HepG2 (cell line): ENCODE results near the gene CFTR. TPM values are rescaled to one million over a fixed set of nuclear protein-coding genes. Genes with fewer than 3 reads are reported as not detected.
"Not testable (repeated sequence)": the region's sequence is repeated elsewhere in the genome, so short reads cannot be mapped to it uniquely, and the experiment has no call there.

Experiments
- ATAC-seq: fragments of 200-7000 bp; cut with Tn5 transposase; 3 replicates; pipeline ENCODE4 v1.9.1; 2020; ENCODE audit warnings: mild to moderate bottlenecking, moderate library complexity
- BruUV-seq: library from RNA; stranded (reverse); fragments of 400-500 nt; replicated peaks from 2 replicates; lab custom pipeline; 2021; lab: Mats Ljungman, UMichigan
- CTCF ChIA-PET: fragments of 300-600 bp; formaldehyde crosslinking; extraction: SDS; loops from one replicate; lab custom pipeline; 2021; ENCODE audit warnings: low total read pairs, inconsistent platforms, low intra/inter-chr PET ratio; lab: Yijun Ruan, JAX
- POLR2A ChIA-PET: fragments of 350-600 bp; sonication (Branson Sonifier 250); formaldehyde crosslinking; loops from one replicate; lab custom pipeline; 2020; ENCODE audit warnings: antibody characterized with exemption, inconsistent platforms; lab: Yijun Ruan, JAX
- DNase-seq: peaks from one replicate; pipeline ENCODE4 v3.0.0-alpha.2; 2015; ENCODE audit warnings: low spot score
- FAIRE-seq: peaks from 3 replicates; lab custom pipeline; 2011; peaks lifted over from hg19 to GRCh38; lab: Jason Lieb, UNC
- H2AFZ ChIP-seq: one replicate; pipeline ENCODE4 v1.6.1; 2011; ENCODE audit warnings: low read length, inconsistent platforms
- H3K27ac ChIP-seq: fragments of 300-600 bp; 3 replicates; pipeline ENCODE4 v1.8.0; 2011; ENCODE audit warnings: mixed run types, mild to moderate bottlenecking, mixed read lengths, low read length, inconsistent platforms; ENCODE audit not compliant: insufficient read depth; ENCODE audit errors: extremely low read length
- H3K27me3 ChIP-seq, 2 experiments: fragments of 200-600 bp in 1 of 2; 2 replicates in 1 of 2; 3 replicates in 1 of 2; pipeline versions ENCODE4 v1.6.0 to v1.8.0; 2011; ENCODE audit warnings: low read length in 2 of 2, mild to moderate bottlenecking in 2 of 2, moderate library complexity in 2 of 2, inconsistent platforms in 1 of 2; ENCODE audit not compliant: insufficient read depth in 2 of 2, control insufficient read depth in 1 of 2
- H3K36me3 ChIP-seq, 2 experiments: fragments of 200-600 bp in 1 of 2; replicated peaks in 1 of 2; 2 replicates in 1 of 2; 3 replicates in 1 of 2; pipeline versions ENCODE4 v1.5.1 to v1.8.0; 2011; ENCODE audit warnings: low read length in 2 of 2, inconsistent platforms in 1 of 2; ENCODE audit not compliant: insufficient read depth in 2 of 2, control insufficient read depth in 1 of 2
- H3K4me1 ChIP-seq: 2 replicates; pipeline ENCODE4 v1.5.1; 2012; ENCODE audit warnings: low read length, inconsistent platforms; ENCODE audit not compliant: insufficient read depth
- H3K4me2 ChIP-seq: 2 replicates; pipeline ENCODE4 v1.6.0; 2011; ENCODE audit warnings: low read depth, low read length, inconsistent platforms
- H3K4me3 ChIP-seq, 3 experiments: fragments of 200-600 bp in 1 of 3; sonication (generic), shearing (Covaris generic) in 1 of 3; replicated peaks in 1 of 3; 2 replicates each; pipeline ENCODE4 v1.5.1; 2011 to 2016; ENCODE audit warnings: low read length in 3 of 3, inconsistent platforms in 2 of 3, low read depth in 2 of 3, mild to moderate bottlenecking in 2 of 3, control low read depth in 1 of 3, mixed read lengths in 1 of 3; ENCODE audit not compliant: insufficient read depth in 1 of 3
- H3K79me2 ChIP-seq: one replicate; pipeline ENCODE4 v1.6.1; 2011; ENCODE audit warnings: low read length, inconsistent platforms; ENCODE audit not compliant: insufficient read depth
- H3K9ac ChIP-seq: 2 replicates; pipeline ENCODE4 v1.6.0; 2011; ENCODE audit warnings: mild to moderate bottlenecking, low read depth, low read length, inconsistent platforms; ENCODE audit not compliant: insufficient read depth
- H3K9me3 ChIP-seq: 2 replicates; pipeline ENCODE4 v1.5.1; 2012; ENCODE audit warnings: mild to moderate bottlenecking, low read length
- H4K20me1 ChIP-seq: 2 replicates; pipeline ENCODE4 v1.6.0; 2011; ENCODE audit warnings: inconsistent platforms, mild to moderate bottlenecking, low read length, moderate library complexity; ENCODE audit not compliant: insufficient read depth
- SALL1 ChIP-seq: sonication (generic); formaldehyde crosslinking; IDR thresholded peaks from 2 replicates; pipeline ENCODE4 v1.8.0; 2022; ENCODE audit warnings: mild to moderate bottlenecking, missing genetic modification reagents
- ZBTB3 ChIP-seq: sonication (generic); formaldehyde crosslinking; IDR thresholded peaks from 2 replicates; pipeline ENCODE4 v1.4.0; 2020; ENCODE audit warnings: low read depth, mild to moderate bottlenecking, moderate library complexity, missing genetic modification reagents, borderline replicate concordance
- ZEB1 ChIP-seq: IDR thresholded peaks from 2 replicates; pipeline ENCODE4 v1.6.1; 2012; ENCODE audit warnings: mild to moderate bottlenecking, low read depth, inconsistent platforms; ENCODE audit not compliant: insufficient replicate concordance
- ZNF124 ChIP-seq: sonication (generic); formaldehyde crosslinking; IDR thresholded peaks from 2 replicates; pipeline ENCODE4 v1.4.0; 2020; ENCODE audit warnings: missing genetic modification reagents
- ZZZ3 ChIP-seq: sonication (generic); formaldehyde crosslinking; IDR thresholded peaks from 2 replicates; pipeline ENCODE4 v1.4.0; 2020; ENCODE audit warnings: missing genetic modification reagents, mild to moderate bottlenecking, borderline replicate concordance
- WGBS: methylation state at CpG from one replicate; pipeline ENCODE4 v1.1.6; 2017; ENCODE audit warnings: low lambda C conversion rate; 5-methylcytosine and 5-hydroxymethylcytosine counted together
- in situ Hi-C: cut with HindIII; loops from 2 replicates; pipeline ENCODE4 v1.10.0; 2017; ENCODE audit warnings: low pct_unique_long_range_greater_than_20kb; ENCODE audit not compliant: extremely low pct_ligation_motif_present
- intact Hi-C: fragments of 100-400 bp; cut with micrococcal nuclease; formaldehyde crosslinking; loops from one replicate; pipeline ENCODE4 v1.10.0; 2022; ENCODE audit not compliant: unreplicated experiment
- polyA plus RNA-seq, 8 experiments: library from polyadenylated mRNA; depleted of rRNA in 3 of 8; stranded (reverse) in 7 of 8; unstranded in 1 of 8; fragments of >200 nt; fragmentation: Illumina TruSeq in 4 of 8; extraction: Trizol in 4 of 8; gene quantifications; 2 replicates each; pipeline versions ENCODE4 v1.2.1 to v1.2.3, GENCODE V29; 2011 to 2016; ENCODE audit warnings: low read depth in 4 of 8, missing spikeins in 1 of 8, mixed read lengths in 1 of 8; ENCODE audit not compliant: insufficient read depth in 1 of 8
- total RNA-seq, 5 experiments: library from RNA; depleted of rRNA; stranded (reverse); fragments of >200 nt; fragmentation: Illumina TruSeq; extraction: Trizol; gene quantifications; 2 replicates each; pipeline ENCODE4 v1.2.3, GENCODE V29; 2016; ENCODE audit warnings: low read depth in 1 of 5

CFTR gene
- total and polyA plus RNA-seq, 2 of the 13 experiments (the other 11 are each of a cell fraction or from before 2014, with no cell fraction given) = not detected

GRCh38 chr7:117706210-117706609 lies 226.4 kb downstream of the CFTR start:
- 4% methylated on average over 2 of the region's 2 CpGs for WGBS
- TF ChIP-seq SALL1 (CRISPR knock-in tag) (no peak), ZBTB3 (no peak)
- TF ChIP-seq, all 625 proteins: peak for 0
- Histone ChIP-seq H2AFZ (no peak overlapping the region), H3K9ac (no peak overlapping the region), H3K4me1 (no peaks in the 10 kb centered on the region), H3K4me2 (no peak overlapping the region), H3K36me3 (no peaks in the 10 kb centered on the region), H3K79me2 (no peaks in the 10 kb centered on the region), H3K27ac (no peak overlapping the region), H3K4me3 (no peak overlapping the region), H4K20me1 (no peaks in the 10 kb centered on the region), H3K9me3 (no peaks in the 10 kb centered on the region), H3K27me3 (no peaks in the 10 kb centered on the region)
- ChIA-PET POLR2A (no interaction called here), CTCF (no interaction called here)
- DNase-seq = no peak
- intact Hi-C loops = no loop called here
- no peak for FAIRE-seq
- BruUV-seq = no TSS peak
- ATAC-seq = no peak
- in situ Hi-C loops = loop anchor here (25.0 kb wide), 1 partner anchor 244 kb away; no protein-coding TSS in a partner anchor

- intact Hi-C loops = no loop called here
- CTCF ChIA-PET = no interaction called here
- Histone ChIP-seq H3K9ac (no peak overlapping the region), H3K4me1 (no peaks in the 10 kb centered on the region), H3K27ac (no peak overlapping the region), H3K4me2 (no peak overlapping the region), H3K4me3 (no peak overlapping the region), H4K20me1 (no peaks in the 10 kb centered on the region), H3K36me3 (no peaks in the 10 kb centered on the region), H3K79me2 (no peaks in the 10 kb centered on the region), H3K27me3 (no peaks in the 10 kb centered on the region), H2AFZ (no peak overlapping the region), H3K9me3 (no peaks in the 10 kb centered on the region)
- FAIRE-seq (no peak), ATAC-seq (no peak), DNase-seq (no peak)
- TF ChIP-seq ZZZ3 (CRISPR knock-in tag) = no peak
- TF ChIP-seq ZNF124 (CRISPR knock-in tag) = no peak
- no peak for TF ChIP-seq ZEB1
- POLR2A ChIA-PET = no interaction called here
- in situ Hi-C loops = loop anchor here (25.0 kb wide), 1 partner anchor 245 kb away; no protein-coding TSS in a partner anchor
- no TSS peak for BruUV-seq
These were observed 227.3 kb downstream of the CFTR start for GRCh38 chr7:117707080-117707479.

GRCh38 chr7:117708173-117708572 lies 228.3 kb downstream of the CFTR start:
- H3K9ac ChIP-seq, POLR2A ChIA-PET, H3K27ac ChIP-seq, DNase-seq, H3K27me3 ChIP-seq, H3K79me2 ChIP-seq, H3K4me3 ChIP-seq, FAIRE-seq, ATAC-seq, H3K9me3 ChIP-seq, H3K36me3 ChIP-seq, H3K4me1 ChIP-seq, BruUV-seq, H3K4me2 ChIP-seq, H2AFZ ChIP-seq, intact Hi-C loops, H4K20me1 ChIP-seq, CTCF ChIA-PET: not testable (repeated sequence)
- in situ Hi-C loops = loop anchor here (25.0 kb wide), 1 partner anchor 246 kb away; no protein-coding TSS in a partner anchor
- WGBS = 11% methylated on average over 4 of the region's 4 CpGs
